Dedifferentiated amniotic fluid mesenchymal stem cell (primary cell): ENCODE measurements around the gene EXOC6B.
"Not testable (repeated sequence)": the region's sequence is repeated elsewhere in the genome, so short reads cannot be mapped to it uniquely, and the experiment has no call there.

Experiments used
- DNase-seq: peaks from one replicate; pipeline ENCODE4 v3.0.0-alpha.2; 2016; ENCODE audit errors: extremely low spot score

Gene EXOC6B

GRCh38 chr2:72548081-72548764 lies 277.6 kb downstream of the EXOC6B start:
- DNase-seq = no peak

GRCh38 chr2:72545790-72546189 lies 280.0 kb downstream of the EXOC6B start:
- no peak for DNase-seq

- DNase-seq = no peak
Measured at GRCh38 chr2:72544554-72544953, 281.3 kb downstream of the EXOC6B start.

GRCh38 chr2:72543497-72544216 lies 282.2 kb downstream of the EXOC6B start:
- DNase-seq = no peak

GRCh38 chr2:72539071-72539552 lies 286.7 kb downstream of the EXOC6B start:
- DNase-seq = peak; percentile 22

GRCh38 chr2:72538486-72538885 lies 287.3 kb downstream of the EXOC6B start:
- no peak for DNase-seq

GRCh38 chr2:72535586-72535985 lies 290.2 kb downstream of the EXOC6B start:
- DNase-seq = not testable (repeated sequence)

GRCh38 chr2:72533765-72534164 lies 292.1 kb downstream of the EXOC6B start:
- no peak for DNase-seq

GRCh38 chr2:72527424-72527823 lies 298.4 kb downstream of the EXOC6B start:
- no peak for DNase-seq

- DNase-seq = no peak
Measured at GRCh38 chr2:72526623-72527022, 299.2 kb downstream of the EXOC6B start.

GRCh38 chr2:72524071-72524470 lies 301.8 kb downstream of the EXOC6B start:
- DNase-seq = no peak

GRCh38 chr2:72515696-72516095 lies 310.1 kb downstream of the EXOC6B start:
- DNase-seq = no peak

- no peak for DNase-seq
Measured at GRCh38 chr2:72513011-72513410, 312.8 kb downstream of the EXOC6B start.

GRCh38 chr2:72512376-72512775 lies 313.5 kb downstream of the EXOC6B start:
- DNase-seq = no peak

GRCh38 chr2:72511906-72512305 lies 313.9 kb downstream of the EXOC6B start:
- DNase-seq = no peak

GRCh38 chr2:72497763-72498162 lies 328.1 kb downstream of the EXOC6B start:
- no peak for DNase-seq

- DNase-seq = no peak
Measured at GRCh38 chr2:72496479-72496878, 329.4 kb downstream of the EXOC6B start.

- peak; percentile 23 for DNase-seq
Measured at GRCh38 chr2:72494392-72494791, 331.4 kb downstream of the EXOC6B start.

- DNase-seq = not testable (repeated sequence)
Measured at GRCh38 chr2:72484622-72485021, 341.2 kb downstream of the EXOC6B start.

GRCh38 chr2:72483346-72483745 lies 342.5 kb downstream of the EXOC6B start:
- no peak for DNase-seq

GRCh38 chr2:72475246-72475645 lies 350.6 kb downstream of the EXOC6B start:
- DNase-seq = no peak

- peak; percentile 26 for DNase-seq
Measured at GRCh38 chr2:72457801-72458516, 367.9 kb downstream of the EXOC6B start.

- DNase-seq = no peak
Measured at GRCh38 chr2:72454189-72454588, 371.6 kb downstream of the EXOC6B start.
